Left renal pelvis (tissue), 4 donors: Measurements from ENCODE around the gene KCTD10. TPM values are rescaled to one million over a fixed set of nuclear protein-coding genes. Genes with fewer than 3 reads are reported as not detected.

ENCODE experiments used
- DNase-seq, 4 donors: peaks; one replicate each; pipeline ENCODE4 v3.0.0-alpha.2; 2013; ENCODE audit warnings: low read depth in 4 of 4, low spot score in 3 of 4
- polyA plus RNA-seq, 4 donors: library from polyadenylated mRNA; unstranded; fragments of 120-200 nt; gene quantifications; one replicate each; pipeline ENCODE4 v1.2.1, GENCODE V29; 2013; ENCODE audit not compliant: insufficient read length in 4 of 4

Gene KCTD10
- polyA plus RNA-seq, 4 donors, result 47.0 to 53.8 (median 49.3) TPM

- no peak for DNase-seq
These were observed 17.9 kb upstream of the KCTD10 start for GRCh38 chr12:109495012-109495411.

GRCh38 chr12:109494348-109494881 lies 17.3 kb upstream of the KCTD10 start:
- DNase-seq, result no peak

- DNase-seq, result no peak
These were observed 16.8 kb upstream of the KCTD10 start for GRCh38 chr12:109493938-109494337.

DNA sequence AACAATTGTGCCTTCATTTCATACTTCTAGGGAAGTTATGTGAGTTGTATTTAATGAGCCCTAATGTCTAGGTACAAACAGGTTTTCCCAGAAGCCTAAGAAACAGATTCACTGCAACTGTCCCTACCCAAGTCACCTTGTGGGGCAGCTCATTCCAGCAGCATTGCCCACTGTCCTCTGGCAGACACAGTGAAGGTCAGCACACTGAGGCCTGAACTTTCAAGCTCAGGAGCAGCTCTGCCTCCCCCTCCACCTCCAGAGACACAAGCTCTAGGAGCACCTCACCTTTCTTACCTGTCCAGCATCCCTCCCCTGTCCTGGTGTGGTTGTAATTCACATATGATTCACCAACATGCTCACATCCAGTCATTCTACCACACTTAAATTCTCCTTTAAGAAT lies 16.0 kb upstream of the KCTD10 start:
- no peak for DNase-seq

DNA sequence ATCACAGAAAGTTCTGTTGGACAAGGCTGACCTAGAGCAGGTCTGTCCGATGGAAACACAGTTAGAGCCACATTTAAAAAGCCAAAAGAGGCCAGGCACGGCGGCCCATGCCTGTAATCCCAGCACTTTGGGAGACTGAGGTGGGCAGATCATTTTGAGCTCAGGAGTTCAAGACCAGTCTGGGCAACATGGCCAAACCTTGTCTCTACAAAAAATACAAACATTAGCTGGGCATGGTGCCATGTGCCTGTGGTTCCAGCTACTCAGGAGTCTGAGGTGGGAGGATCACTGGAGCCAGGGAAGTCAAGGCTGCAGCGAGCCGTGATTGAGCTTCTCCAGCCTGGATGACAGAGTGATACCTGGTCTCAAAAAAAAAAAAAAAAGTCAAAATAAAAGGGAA lies 15.3 kb upstream of the KCTD10 start:
- DNase-seq, result no peak

- DNase-seq, result no peak
These were observed 14.6 kb upstream of the KCTD10 start for GRCh38 chr12:109491671-109492070.

DNA sequence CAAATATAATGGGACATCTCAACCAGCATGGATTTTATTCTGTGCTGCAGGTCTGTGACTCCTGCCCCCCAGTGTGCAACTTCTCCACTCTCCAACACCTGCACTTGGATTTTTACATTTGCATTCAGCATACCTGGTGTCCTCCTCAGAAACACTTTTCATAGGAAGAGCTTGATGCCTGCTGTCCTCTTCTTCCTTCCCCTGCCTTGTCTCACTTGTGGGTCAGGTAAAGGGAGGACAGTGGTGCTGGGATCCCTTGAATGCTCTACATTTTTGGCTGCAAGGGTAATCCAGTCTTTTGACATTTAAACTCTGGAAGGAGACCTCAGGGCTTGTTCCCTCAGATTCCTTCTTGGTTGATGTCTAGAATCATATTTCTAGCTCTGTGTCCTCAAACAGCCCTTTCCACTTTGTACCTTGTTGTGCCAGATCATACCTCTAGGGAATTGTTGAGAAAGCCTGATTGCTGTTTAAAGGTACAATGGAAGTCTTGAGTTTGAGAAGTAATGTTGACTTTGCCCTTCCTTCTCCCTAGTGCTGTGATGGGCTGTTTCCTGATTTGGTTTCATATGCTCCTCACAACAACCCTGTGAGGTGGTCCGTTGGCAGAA lies 13.0 kb upstream of the KCTD10 start:
- DNase-seq, result no peak

- no peak for DNase-seq
These were observed 12.2 kb upstream of the KCTD10 start for GRCh38 chr12:109489016-109489954.

GRCh38 chr12:109488051-109488665 lies 11.1 kb upstream of the KCTD10 start:
- no peak for DNase-seq

GRCh38 chr12:109487181-109488050 lies 10.3 kb upstream of the KCTD10 start:
- no peak for DNase-seq

DNA sequence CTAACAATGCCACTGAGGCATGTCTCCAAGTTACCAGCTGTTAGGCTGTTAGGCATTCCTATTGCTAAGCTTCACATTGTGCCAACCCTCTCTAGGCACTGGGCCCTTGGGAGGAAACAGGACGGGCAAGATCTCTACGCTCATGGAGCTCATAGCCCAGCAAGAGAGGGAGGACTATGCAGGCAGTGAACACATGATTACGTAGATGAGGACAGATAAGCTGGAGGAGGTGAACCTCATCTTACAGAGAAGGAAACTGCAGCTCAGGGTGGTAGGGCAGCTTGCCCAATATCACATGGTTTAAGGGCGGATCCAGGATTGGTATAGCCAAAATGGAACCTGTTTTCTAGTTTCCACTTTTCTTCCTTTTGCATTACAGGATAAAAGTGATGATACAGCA lies 8.1 kb upstream of the KCTD10 start:
- DNase-seq, result no peak

DNA sequence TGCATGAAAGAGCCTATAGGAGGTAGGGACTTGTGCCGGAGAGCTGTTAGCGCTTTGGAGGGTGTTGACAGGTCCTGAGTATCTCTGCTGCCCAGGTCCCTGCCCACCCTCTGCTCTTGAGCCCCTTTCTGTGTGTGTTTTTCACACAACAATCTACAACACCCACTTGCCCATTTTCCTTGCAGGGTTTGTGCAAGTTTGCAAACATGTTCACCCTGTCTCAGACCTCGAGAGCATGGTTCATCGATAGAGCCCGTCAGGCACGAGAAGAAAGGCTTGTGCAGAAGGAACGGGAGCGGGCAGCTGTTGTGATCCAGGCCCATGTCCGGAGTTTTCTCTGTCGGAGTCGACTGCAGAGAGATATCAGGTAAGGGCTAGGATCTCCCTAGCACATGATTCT lies 6.2 kb upstream of the KCTD10 start:
- no peak for DNase-seq

DNA sequence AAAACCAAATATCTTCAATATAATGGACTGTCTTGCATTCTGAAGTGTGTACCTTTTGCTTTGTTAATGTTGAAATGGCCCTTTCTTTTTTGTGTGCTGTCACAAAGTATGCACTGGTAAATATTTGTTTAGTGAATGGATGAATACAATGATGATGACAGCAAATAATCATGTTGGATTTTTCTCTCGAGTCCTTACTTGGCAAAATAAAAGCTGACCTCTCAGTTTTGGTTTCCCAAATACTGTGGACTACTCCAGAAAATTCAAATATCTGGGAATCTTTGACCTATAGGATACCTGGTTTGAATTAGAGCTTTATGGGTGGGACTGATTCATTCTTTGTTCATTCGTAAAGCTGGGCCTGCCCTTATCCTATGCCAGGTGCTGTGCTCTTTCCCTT lies 5.8 kb upstream of the KCTD10 start:
- DNase-seq, result no peak

GRCh38 chr12:109482491-109482890 lies 5.4 kb upstream of the KCTD10 start:
- DNase-seq, result no peak

GRCh38 chr12:109481863-109482262 lies 4.8 kb upstream of the KCTD10 start:
- no peak for DNase-seq

DNA sequence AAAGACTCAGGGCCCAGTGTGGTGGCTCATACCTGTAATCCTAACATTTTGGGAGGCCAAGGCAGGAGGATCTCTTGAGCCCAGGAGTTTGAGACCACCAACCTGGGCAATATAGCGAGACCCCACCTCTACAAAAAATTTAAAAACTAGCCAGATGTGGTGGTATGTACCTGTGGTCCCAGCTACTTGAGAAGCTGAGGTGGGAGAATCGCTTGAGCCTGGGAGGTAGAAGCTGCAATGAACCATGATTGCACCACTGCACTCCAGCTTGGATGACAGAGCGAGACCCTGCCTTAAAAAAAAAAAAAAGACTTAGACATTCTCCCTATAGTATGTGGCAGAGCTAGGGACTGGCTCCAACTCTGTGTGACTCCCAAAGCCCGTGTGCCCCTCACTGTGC lies 3.3 kb upstream of the KCTD10 start:
- DNase-seq, result no peak

DNA sequence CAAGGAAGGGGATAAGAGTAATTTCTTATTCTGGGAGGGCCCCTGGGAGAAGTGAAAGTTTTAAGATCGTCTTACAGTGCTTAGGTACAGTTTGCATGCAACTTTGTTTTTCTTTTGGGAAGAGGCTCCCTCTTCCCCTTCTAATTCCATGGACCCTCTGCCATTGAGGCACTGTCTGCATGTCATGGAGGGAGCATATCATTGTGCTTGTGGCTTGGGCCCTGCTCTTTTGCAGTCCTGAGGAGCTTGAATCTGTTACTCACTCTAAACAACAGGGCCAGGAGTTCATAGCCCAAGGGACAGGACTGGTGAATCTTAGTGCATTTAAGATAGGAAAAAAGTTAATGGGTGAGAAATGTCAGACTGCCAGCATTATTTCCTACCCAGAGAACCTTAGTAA lies 2.7 kb upstream of the KCTD10 start:
- no peak for DNase-seq

GRCh38 chr12:109477963-109478315 lies 839 bp upstream of the KCTD10 start:
- no peak for DNase-seq

DNA sequence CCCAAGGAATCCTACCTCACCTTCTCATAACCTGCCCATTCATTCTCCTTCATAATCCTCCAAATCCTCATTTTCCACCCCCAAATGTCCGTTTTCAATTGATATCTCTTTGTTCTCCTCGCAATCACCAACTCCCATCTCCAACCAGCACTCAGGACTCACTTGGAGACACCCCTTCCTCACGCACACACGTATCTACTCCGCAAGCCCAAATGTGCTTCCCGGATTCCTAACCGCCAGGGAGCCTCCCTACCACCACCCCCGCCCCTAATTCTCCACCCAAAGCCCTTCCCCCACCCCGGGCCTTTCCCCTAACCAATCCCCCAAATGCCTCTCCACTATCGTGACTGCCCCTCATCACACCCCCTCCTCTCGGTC lies 304 bp downstream of the KCTD10 start:
- DNase-seq, result no peak

DNA sequence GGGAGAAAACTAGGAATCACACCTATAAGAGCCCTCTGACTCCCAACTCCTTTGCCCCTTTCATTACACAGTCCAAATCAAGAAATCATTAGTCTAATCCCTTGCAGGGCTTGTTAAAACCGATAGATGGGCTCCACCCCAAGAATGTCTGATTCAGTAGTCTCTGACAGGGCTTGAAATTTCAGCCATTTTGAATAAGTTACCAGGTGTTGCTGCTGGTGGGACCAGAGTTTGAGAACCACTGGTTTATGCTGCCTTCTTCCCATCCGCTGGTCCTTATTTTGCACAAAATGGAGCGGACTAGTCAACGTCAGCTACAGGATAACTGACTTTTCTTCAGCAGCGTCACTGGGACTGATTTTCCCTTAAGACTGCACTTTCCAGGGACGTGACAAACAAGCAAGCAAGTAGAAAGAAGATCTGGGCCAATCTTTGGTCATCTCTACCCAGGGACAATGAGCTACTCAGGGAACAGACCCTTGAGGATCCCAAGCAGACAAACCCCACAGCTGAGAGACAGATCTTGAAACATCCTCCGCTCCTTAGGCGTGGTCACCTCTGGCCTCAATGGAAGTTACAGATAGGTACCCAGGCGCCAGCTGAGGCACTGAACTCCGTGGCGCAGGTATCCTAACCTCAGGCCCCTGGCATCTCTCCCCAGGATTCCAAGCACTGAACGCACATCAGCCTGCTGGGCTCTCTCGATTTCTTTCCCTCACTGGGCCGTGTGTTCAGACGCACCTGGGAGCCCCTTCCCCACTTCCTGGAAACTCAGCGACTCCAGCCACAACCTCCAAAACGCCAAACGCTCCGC lies 900 bp downstream of the KCTD10 start:
- no peak for DNase-seq
